Activated CD8-positive, alpha-beta memory T cell treated with anti-CD3 and anti-CD28 coated beads, Interleukin-2, amount 10 ng/mL, durations not matched to agents 7 days and 5 days (primary cell): Measurements from ENCODE around the gene MTF1. TPM values are rescaled to one million over a fixed set of nuclear protein-coding genes. Genes with fewer than 3 reads are reported as not detected.
A peak's percentile ranks its signal among the peaks of the same experiment; 100 is the strongest.

Source experiments
- ATAC-seq: fragments of 150-1000 bp; cut with Tn5 transposase; one replicate; pipeline ENCODE4 v1.10.0; 2021; ENCODE audit warnings: moderate library complexity
- CTCF ChIA-PET: fragments of 350-600 bp; sonication (Branson Sonifier 250); formaldehyde crosslinking; loops from one replicate; lab custom pipeline; 2021; ENCODE audit warnings: antibody characterized with exemption; lab: Charles Lee
- DNase-seq: peaks from one replicate; pipeline ENCODE4 v3.0.0-alpha.2; 2020
- H3K27ac Mint-ChIP-seq: one replicate; pipeline ENCODE4 v1.8.0; 2021; ENCODE audit warnings: mild to moderate bottlenecking, mixed read lengths
- H3K27me3 Mint-ChIP-seq: one replicate; pipeline ENCODE4 v1.8.0; 2021; ENCODE audit warnings: mixed read lengths
- H3K36me3 Mint-ChIP-seq: one replicate; pipeline ENCODE4 v1.8.0; 2021; ENCODE audit warnings: mild to moderate bottlenecking, mixed read lengths
- H3K4me1 Mint-ChIP-seq: one replicate; pipeline ENCODE4 v1.8.0; 2021; ENCODE audit warnings: mixed read lengths
- H3K4me3 Mint-ChIP-seq: one replicate; pipeline ENCODE4 v1.8.0; 2021; ENCODE audit warnings: mild to moderate bottlenecking, moderate library complexity, mixed read lengths
- H3K9me3 Mint-ChIP-seq: one replicate; pipeline ENCODE4 v1.8.0; 2022; ENCODE audit warnings: low read depth, mixed read lengths
- total RNA-seq, 2 experiments: library from RNA; stranded (reverse); gene quantifications; one replicate each; pipeline ENCODE4 v1.2.3, GENCODE V29; 2021

Gene MTF1
- total RNA-seq, 2 experiments from 2014 or later: 26.4 to 29.3 TPM

DNA sequence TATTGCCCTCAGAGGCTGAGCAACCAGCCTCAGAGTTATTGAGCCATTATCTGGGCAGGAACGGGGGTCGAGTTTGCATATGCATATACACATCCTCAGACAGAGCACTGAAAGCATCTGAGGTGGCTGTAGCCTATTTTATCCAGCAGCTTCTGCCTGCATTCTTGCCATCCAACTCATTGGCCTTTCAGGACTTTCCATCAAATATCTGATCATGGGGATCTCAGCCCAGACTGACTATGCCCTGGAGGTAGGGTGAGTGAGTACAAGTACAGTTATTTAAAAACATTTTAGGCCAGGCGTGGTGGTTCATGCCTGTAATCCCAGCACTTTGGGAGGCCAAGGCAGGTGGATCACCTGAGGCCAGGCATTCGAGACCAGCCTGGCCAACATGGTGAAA, 1.8 kb upstream of the MTF1 start:
- CTCF ChIA-PET: interaction anchor here (0.7 to 3.6 kb wide), 8 partner anchors 11 to 347 kb away, joined by 3 to 39 read pairs (median 4); partner anchors contain the start of genes CDCA8, MEAF6 and SNIP1
- Mint-ChIP-seq H3K4me3 (no peak overlapping the region), H3K4me1 (peaks cover 32% of the 10 kb centered on the region), H3K27me3 (no peaks in the 10 kb centered on the region), H3K9me3 (no peaks in the 10 kb centered on the region), H3K27ac (no peak overlapping the region), H3K36me3 (peaks cover 21% of the 10 kb centered on the region)
- ATAC-seq (no peak), DNase-seq (no peak)

DNA sequence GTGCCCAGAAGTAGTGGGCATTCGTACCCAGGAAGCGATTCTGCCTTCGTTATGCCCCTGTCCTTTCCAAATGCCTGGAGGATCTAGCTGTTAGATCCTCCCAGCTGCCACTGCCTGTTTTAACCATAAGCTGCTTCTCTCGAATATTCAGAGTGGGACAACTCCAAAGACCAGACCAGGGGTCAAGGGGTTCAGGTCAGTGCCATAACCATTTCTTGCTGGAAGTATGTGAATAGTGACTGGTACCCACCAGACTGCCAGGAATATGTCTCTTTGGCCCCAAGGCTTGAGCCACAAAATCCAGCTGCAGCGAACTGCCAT, 914 bp upstream of the MTF1 start:
- H3K27ac Mint-ChIP-seq: peak overlapping the region; percentile 97
- no peak for DNase-seq
- H3K27me3 Mint-ChIP-seq: no peaks in the 10 kb centered on the region
- no peaks in the 10 kb centered on the region for H3K9me3 Mint-ChIP-seq
- CTCF ChIA-PET: interaction anchor here (0.7 to 3.6 kb wide), 35 partner anchors 9 to 306 kb away, joined by 3 to 39 read pairs (median 5); partner anchors contain the start of genes C1orf122, CDCA8, SF3A3 and SNIP1
- ATAC-seq: no peak
- peaks cover 20% of the 10 kb centered on the region for H3K36me3 Mint-ChIP-seq
- H3K4me3 Mint-ChIP-seq: peak overlapping the region; percentile 93
- peaks cover 32% of the 10 kb centered on the region for H3K4me1 Mint-ChIP-seq

DNA sequence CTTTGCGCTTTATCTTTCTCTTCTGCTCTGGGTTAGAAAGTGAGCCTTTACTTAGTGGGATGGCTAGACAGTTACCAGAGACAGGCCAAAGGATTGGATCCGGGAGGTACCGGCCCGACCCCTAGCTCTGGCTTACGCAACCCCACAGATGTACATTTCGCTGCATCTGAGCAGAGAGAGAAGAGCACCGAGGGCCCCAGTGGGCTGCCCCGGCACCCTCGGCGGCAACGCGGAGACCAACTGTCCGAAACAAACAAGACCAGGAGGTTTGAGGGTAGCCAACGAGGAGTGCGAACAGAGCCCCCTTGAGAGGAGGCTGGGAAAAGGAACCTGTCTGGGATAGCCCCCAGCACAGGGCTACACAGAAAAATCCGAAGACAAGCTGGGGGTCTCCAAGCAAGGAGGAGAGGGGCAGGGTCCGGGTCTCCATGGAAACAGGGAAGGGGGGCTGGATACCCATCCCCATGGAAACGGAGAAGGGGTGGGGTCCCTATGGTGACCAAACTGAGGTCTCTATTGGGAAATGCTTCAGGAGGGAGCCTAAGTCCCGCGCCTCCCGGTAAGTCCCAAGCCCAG, 373 bp downstream of the MTF1 start:
- Mint-ChIP-seq H3K4me1 (peaks cover 39% of the 10 kb centered on the region), H3K36me3 (peaks cover 23% of the 10 kb centered on the region), H3K27me3 (no peaks in the 10 kb centered on the region), H3K9me3 (no peaks in the 10 kb centered on the region), H3K27ac (peak overlapping the region; percentile 97), H3K4me3 (peak overlapping the region; percentile 93)
- ATAC-seq: peak; percentile 1
- CTCF ChIA-PET: interaction anchor here (0.6 to 3.6 kb wide), 33 partner anchors 8 to 1167 kb away, joined by 3 to 39 read pairs (median 6); partner anchors contain the start of genes C1orf122, CDCA8, NDUFS5 and SF3A3
- peak; percentile 43 for DNase-seq

DNA sequence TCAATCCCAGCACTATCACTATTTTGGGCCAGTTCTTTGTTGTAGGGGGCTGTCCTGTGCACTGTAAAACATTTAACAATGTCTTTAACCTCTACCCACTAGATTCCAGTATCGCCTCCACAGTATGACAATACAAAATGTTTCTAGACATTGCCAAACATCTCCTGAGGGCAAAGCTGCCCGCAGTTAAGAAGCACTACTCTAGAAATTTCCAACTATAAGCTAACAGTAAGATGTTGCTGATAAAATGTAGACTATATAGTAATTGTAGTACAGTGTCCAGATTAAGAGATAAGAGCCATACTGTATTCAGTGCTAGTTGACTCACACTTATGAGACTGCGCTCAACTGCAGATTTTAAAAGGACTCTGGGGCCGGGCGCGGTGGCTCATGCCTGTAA, 5.0 kb downstream of the MTF1 start:
- Mint-ChIP-seq H3K4me3 (no peak overlapping the region), H3K27ac (no peak overlapping the region), H3K9me3 (no peaks in the 10 kb centered on the region), H3K27me3 (no peaks in the 10 kb centered on the region), H3K4me1 (peaks cover 40% of the 10 kb centered on the region), H3K36me3 (peaks cover 28% of the 10 kb centered on the region)
- ATAC-seq (no peak), DNase-seq (no peak)
- CTCF ChIA-PET: interaction anchor here (1.2 to 2.0 kb wide), 2 partner anchors 147 to 162 kb away, joined by 3 to 5 read pairs; no protein-coding TSS in a partner anchor

DNA sequence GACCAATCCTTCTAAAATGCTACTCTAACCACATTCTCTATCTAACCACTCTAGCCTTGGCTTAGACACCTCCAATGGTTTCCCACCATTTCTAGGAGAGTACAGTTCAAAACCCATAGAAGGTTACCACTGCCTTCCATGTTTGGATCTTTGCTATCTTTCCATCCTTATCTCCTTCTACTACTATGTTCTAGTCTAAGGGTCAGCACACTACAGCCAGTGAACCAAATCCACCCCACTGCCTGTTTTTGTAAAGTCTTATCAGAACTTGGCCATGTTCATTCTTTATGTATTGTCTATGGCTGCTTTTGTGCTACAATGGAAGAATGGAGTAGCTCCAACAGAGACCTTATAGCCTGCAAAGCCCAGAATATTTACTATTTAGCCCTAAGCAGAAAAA, 6.2 kb downstream of the MTF1 start:
- CTCF ChIA-PET: interaction anchor here (1.2 to 2.0 kb wide), 2 partner anchors 146 to 160 kb away, joined by 3 to 5 read pairs; no protein-coding TSS in a partner anchor

DNA sequence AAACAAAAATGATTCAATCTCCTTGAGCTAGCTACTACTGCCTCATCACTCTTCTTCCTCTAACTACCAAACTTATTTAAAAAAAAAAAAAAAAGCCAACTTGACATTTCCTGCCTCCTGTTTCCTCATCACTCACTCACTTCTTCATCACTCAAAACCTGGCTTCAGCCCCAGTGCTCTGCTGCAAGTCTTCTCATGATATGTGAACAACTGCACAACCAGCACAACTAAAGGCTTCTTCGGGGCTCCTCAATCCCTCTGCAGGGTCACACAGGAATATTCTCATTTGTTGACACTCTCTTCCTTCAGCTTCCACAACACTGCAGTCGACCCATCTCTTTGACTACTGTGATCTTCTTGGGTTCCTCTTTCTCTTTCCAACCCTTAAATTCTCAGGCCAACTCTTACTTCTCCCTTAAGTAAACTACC, 7.6 kb downstream of the MTF1 start:
- H3K9me3 Mint-ChIP-seq: no peaks in the 10 kb centered on the region
- peaks cover 33% of the 10 kb centered on the region for H3K4me1 Mint-ChIP-seq
- H3K27me3 Mint-ChIP-seq: no peaks in the 10 kb centered on the region
- H3K36me3 Mint-ChIP-seq: peaks cover 25% of the 10 kb centered on the region
- no peak for DNase-seq
- ATAC-seq: peak; percentile 53
- H3K27ac Mint-ChIP-seq: no peak overlapping the region
- H3K4me3 Mint-ChIP-seq: no peak overlapping the region
- CTCF ChIA-PET: interaction anchor here (1.2 to 4.0 kb wide), 3 partner anchors 8 to 39 kb away, joined by 3 to 39 read pairs (median 3); partner anchors contain the start of gene MTF1

More for the DNA sequence above, 6.2 kb downstream of the MTF1 start:
- Mint-ChIP-seq H3K27ac (peak overlapping the region; percentile 28), H3K4me1 (peaks cover 36% of the 10 kb centered on the region), H3K36me3 (peaks cover 29% of the 10 kb centered on the region), H3K4me3 (no peak overlapping the region), H3K9me3 (no peaks in the 10 kb centered on the region), H3K27me3 (no peaks in the 10 kb centered on the region)
- ATAC-seq (no peak), DNase-seq (no peak)

DNA sequence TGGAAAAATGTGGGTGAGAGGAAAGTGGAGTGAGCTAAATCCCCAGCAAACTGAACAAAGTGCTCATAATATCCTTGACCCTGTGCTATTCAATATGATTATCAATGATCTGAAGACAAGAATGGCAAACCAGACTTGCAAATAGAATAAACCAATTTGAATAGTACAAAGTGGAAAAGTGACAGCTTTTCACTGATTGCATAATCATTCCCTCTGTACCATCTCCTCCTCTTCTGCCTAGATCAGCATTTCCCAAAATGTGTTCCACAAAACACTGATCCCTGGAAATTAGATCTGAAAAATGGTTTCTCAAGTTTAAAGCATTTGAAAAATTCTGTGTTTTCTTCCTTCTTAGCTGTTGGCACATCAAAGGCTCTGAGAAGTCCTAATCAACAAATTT, 8.1 kb downstream of the MTF1 start:
- H3K9me3 Mint-ChIP-seq: no peaks in the 10 kb centered on the region
- peaks cover 27% of the 10 kb centered on the region for H3K36me3 Mint-ChIP-seq
- ATAC-seq (no peak), DNase-seq (no peak)
- H3K27me3 Mint-ChIP-seq: no peaks in the 10 kb centered on the region
- H3K4me3 Mint-ChIP-seq: no peak overlapping the region
- H3K4me1 Mint-ChIP-seq: peaks cover 36% of the 10 kb centered on the region
- no peak overlapping the region for H3K27ac Mint-ChIP-seq
- CTCF ChIA-PET: interaction anchor here (1.2 to 4.0 kb wide), 4 partner anchors 9 to 43 kb away, joined by 3 to 39 read pairs (median 4); partner anchors contain the start of genes C1orf122, MTF1 and YRDC

DNA sequence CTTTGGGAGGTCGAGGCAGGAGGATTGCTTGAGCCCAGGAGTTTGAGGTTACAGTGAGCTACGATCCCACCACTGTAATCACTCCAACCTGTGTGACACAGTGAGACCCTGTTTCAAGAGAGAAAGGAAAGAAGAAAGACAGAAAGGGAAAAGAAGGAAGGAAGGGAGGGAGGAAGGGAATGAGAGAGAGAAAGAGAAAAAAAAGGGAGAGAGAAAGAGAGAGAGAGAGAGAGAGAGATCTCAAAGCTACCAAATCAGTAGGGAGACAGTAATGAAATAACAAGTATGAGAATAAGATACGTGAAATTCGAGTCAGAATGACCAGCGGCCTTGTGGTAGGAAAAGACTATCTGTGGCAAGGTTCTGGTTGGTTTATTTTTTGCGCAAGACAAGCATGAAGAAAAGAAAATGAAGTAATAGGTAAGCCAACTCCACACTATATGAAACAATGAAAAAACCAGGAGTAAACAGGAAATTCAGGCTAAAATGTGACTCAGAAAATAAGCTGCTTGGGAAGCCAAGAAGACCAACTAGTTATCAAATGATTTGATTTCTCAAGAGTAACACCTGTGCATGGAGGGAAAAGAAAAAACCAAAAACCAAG, 8.9 kb downstream of the MTF1 start:
- Mint-ChIP-seq H3K36me3 (peaks cover 27% of the 10 kb centered on the region), H3K27ac (no peak overlapping the region), H3K4me3 (no peak overlapping the region), H3K27me3 (no peaks in the 10 kb centered on the region), H3K4me1 (peaks cover 41% of the 10 kb centered on the region), H3K9me3 (no peaks in the 10 kb centered on the region)
- CTCF ChIA-PET: interaction anchor here (1.3 to 4.0 kb wide), 3 partner anchors 9 to 42 kb away, joined by 3 to 39 read pairs (median 4); partner anchors contain the start of genes C1orf122, MTF1 and YRDC
- DNase-seq (no peak), ATAC-seq (no peak)

DNA sequence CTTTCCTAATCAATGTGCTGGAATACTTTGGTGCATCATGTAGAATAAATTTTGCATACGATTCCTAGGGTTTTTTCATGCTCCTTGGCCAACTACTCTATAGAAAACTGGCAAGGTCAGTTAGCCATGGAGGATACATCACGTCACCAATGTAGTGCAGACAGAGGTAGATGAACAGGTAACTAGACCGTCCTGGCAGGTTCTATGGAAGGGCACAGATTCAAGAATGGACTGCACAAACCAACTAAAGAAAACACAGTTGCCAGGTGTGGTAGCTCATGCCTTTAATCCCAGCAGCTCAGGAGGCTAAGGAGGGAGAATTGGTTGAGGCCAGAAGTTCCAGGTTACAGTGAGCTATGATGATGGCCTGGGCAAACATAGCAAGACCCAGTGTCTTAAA, 9.9 kb downstream of the MTF1 start:
- DNase-seq (no peak), ATAC-seq (no peak)
- H3K27me3 Mint-ChIP-seq: no peaks in the 10 kb centered on the region
- peaks cover 24% of the 10 kb centered on the region for H3K36me3 Mint-ChIP-seq
- CTCF ChIA-PET: interaction anchor here (4.0 kb wide), 1 partner anchor 10 kb away, joined by 39 read pairs; the partner anchor contains the start of gene MTF1
- H3K4me1 Mint-ChIP-seq: peaks cover 41% of the 10 kb centered on the region
- H3K9me3 Mint-ChIP-seq: no peaks in the 10 kb centered on the region
- H3K4me3 Mint-ChIP-seq: no peak overlapping the region
- no peak overlapping the region for H3K27ac Mint-ChIP-seq

DNA sequence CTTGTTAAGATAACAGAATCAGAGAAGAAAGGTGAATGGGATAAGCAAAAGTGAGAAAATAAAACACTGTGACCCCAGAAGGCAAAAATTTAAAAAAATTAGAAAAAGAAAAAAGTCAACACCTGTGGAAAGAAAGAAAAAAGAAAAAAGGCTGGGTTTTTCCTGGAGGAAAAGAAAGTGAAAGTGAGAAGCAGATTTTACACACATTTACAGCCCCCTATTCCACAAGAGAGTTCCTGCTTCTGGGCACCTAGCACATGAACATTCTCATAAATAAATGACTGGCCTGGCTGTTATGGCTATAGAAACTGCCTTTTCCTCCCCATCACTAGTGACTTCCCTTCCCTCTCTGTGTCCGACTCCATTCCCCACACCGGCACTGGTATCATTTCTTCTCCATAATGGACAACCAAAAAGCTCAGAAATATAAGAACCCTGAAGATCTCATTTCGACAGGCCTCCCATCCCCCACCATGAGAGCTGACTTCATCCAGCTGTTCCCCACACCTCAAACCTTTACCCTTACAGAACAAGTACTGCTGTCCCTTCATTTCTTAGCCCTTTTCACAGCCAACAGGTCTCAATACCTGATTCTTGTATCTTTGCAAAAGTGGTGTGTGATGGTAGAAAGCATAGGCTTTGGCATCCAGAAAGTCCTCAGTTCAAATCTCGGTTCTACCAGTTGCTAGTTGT, 12.6 kb downstream of the MTF1 start:
- CTCF ChIA-PET: interaction anchor here (1.9 to 2.7 kb wide), 2 partner anchors 9 to 13 kb away, joined by 5 to 19 read pairs; partner anchors contain the start of gene MTF1
- Mint-ChIP-seq H3K27me3 (no peaks in the 10 kb centered on the region), H3K9me3 (no peaks in the 10 kb centered on the region), H3K36me3 (peaks cover 17% of the 10 kb centered on the region), H3K4me1 (peaks cover 35% of the 10 kb centered on the region), H3K27ac (peak overlapping the region; percentile 47), H3K4me3 (peak overlapping the region; percentile 59)
- DNase-seq (no peak), ATAC-seq (no peak)

DNA sequence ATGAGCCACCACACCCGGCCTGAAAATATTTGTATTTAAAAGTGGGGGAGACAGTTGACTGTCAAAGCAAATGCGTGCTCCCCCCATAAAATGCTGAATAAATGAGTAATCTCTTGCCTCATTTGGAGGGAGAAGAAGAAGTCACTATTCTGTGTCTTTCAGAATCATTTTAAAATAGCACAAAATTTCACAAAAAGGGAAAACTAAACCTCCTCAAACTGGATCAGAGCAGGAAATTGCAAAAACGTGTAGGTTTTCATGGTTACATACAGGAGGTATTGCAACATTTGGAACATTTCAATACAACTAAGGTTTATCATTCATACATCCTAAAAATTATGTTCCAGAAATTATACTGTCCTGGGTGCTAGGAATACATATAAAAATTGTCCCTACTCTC, 13.6 kb downstream of the MTF1 start:
- Mint-ChIP-seq H3K36me3 (peaks cover 17% of the 10 kb centered on the region), H3K27ac (no peak overlapping the region), H3K4me1 (peaks cover 35% of the 10 kb centered on the region), H3K27me3 (no peaks in the 10 kb centered on the region), H3K4me3 (no peak overlapping the region), H3K9me3 (no peaks in the 10 kb centered on the region)
- no peak for DNase-seq
- CTCF ChIA-PET: interaction anchor here (1.9 to 2.7 kb wide), 2 partner anchors 10 to 14 kb away, joined by 5 to 19 read pairs; partner anchors contain the start of gene MTF1
- no peak for ATAC-seq

DNA sequence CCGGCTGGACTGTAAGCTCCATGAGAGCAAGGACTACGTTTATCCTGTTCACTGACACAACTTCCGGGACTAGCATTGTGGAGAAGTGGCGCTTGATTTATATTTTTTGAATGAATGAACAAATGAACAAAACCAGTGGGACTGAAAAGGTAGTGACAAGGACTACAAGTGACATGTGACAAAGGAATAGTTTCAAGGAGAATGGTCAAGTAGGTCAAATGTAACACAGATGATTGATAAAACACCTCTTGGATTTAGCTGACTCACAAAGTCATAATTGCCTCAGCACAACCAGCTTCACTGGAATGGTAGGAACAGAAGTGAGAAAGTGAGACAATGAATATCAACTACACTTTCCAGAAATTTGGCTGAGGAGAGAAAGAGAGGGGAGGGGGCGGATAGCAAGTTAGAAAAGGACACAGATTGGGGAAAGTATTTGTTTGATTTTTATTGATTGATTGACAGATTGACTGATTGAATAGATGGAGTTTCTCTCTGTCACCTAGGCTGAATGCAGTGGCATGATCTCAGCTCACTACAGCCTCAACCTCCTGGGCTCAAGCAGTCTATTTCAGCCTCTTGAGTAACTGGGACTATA, 14.2 kb downstream of the MTF1 start:
- DNase-seq (no peak), ATAC-seq (no peak)
- no peaks in the 10 kb centered on the region for H3K9me3 Mint-ChIP-seq
- CTCF ChIA-PET: interaction anchor here (1.9 kb wide), 1 partner anchor 10 kb away, joined by 5 read pairs; no protein-coding TSS in a partner anchor
- H3K4me3 Mint-ChIP-seq: no peak overlapping the region
- H3K4me1 Mint-ChIP-seq: peaks cover 35% of the 10 kb centered on the region
- no peak overlapping the region for H3K27ac Mint-ChIP-seq
- peaks cover 17% of the 10 kb centered on the region for H3K36me3 Mint-ChIP-seq
- no peaks in the 10 kb centered on the region for H3K27me3 Mint-ChIP-seq

DNA sequence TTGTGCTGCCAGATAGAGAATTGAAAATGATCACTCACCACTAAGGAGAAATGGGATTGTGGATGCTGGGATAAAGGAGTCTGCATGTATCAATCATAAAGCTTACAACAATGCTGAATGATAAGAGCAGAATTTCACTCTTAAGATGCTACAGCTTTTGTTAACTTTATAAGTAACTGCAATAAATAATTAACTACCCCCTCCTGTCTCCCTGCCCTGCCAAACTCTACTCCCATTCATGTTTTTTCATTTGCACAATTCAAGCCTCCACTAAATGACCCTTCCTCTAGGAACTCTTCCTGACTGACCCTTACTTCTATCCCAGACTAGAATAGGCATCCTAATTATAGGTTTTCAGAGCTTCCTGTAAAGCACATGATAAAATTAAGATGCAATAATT, 14.9 kb downstream of the MTF1 start:
- H3K27ac Mint-ChIP-seq: no peak overlapping the region
- no peak for ATAC-seq
- H3K9me3 Mint-ChIP-seq: no peaks in the 10 kb centered on the region
- H3K4me1 Mint-ChIP-seq: peaks cover 35% of the 10 kb centered on the region
- peaks cover 17% of the 10 kb centered on the region for H3K36me3 Mint-ChIP-seq
- CTCF ChIA-PET: no interaction called here
- DNase-seq: no peak
- H3K4me3 Mint-ChIP-seq: no peak overlapping the region
- no peaks in the 10 kb centered on the region for H3K27me3 Mint-ChIP-seq
